Gastroesophageal sphincter (tissue), 3 donors: ENCODE measurements around the gene EXOC3L1.

Source experiments
- CTCF ChIP-seq, 4 experiments: fragments of 200-600 bp in 2 of 4; fragments of 450-650 bp in 2 of 4; sonication (generic) in 1 of 4; IDR thresholded peaks; one replicate each; pipeline ENCODE4 v1.5.1; 2017 to 2019; ENCODE audit warnings: antibody characterized with exemption in 4 of 4, mild to moderate bottlenecking in 2 of 4, moderate library complexity in 2 of 4
- EP300 ChIP-seq: sonication (generic); formaldehyde crosslinking; IDR thresholded peaks from one replicate; pipeline ENCODE4 v1.6.1; 2017; ENCODE audit warnings: antibody characterized with exemption, mild to moderate bottlenecking
- POLR2A ChIP-seq, 2 donors: fragments of 450-650 bp; IDR thresholded peaks; one replicate each; pipeline ENCODE4 v1.6.1; 2017; ENCODE audit warnings: antibody characterized with exemption in 2 of 2, mild to moderate bottlenecking in 2 of 2, moderate library complexity in 1 of 2

GRCh38 chr16:67157106-67157748 is 32.7 kb downstream of the EXOC3L1 start:
- TF ChIP-seq POLR2A (IDR thresholded peaks at IDR 0.05) (no peak), EP300 (no peak), CTCF (IDR thresholded peaks at IDR 0.05) (no peak)
